Suprapubic skin (tissue), 3 donors: ENCODE data around the gene ARPIN.
"Not testable (repeated sequence)": the region's sequence is repeated elsewhere in the genome, so short reads cannot be mapped to it uniquely, and the experiment has no call there.

Source experiments
- POLR2A ChIP-seq, 2 donors: fragments of 450-650 bp; IDR thresholded peaks; one replicate each; pipeline ENCODE4 v1.6.1; 2017; ENCODE audit warnings: antibody characterized with exemption in 2 of 2, mild to moderate bottlenecking in 2 of 2, moderate library complexity in 2 of 2
- TF ChIP-seq, protein P1 (sequence below), 2 donors: fragments of 200-600 bp in 1 of 2; fragments of 450-650 bp in 1 of 2; sonication (generic) in 1 of 2; IDR thresholded peaks; one replicate each; pipeline ENCODE4 v1.5.1; 2016 to 2019; ENCODE audit warnings: antibody characterized with exemption in 2 of 2, mild to moderate bottlenecking in 1 of 2, moderate library complexity in 1 of 2

DNA sequence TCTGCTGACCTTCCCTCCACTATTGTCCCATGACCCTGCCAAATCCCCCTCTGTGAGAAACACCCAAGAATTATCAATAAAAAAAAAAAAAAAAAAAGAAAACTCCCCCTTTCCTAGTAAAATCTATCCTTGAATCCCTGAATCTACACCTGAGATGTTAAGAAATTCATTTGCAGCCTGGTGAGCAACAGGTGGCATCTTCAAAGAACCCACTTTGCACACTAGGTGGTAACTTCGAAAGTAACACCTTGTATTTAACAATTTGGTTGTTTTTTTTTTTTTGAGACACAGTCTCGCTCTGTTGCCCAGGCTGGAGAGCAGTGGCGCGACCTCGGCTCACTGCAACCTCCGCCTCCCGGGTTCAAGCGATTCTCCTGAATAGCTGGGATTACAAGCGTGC lies 43.3 kb downstream of the ARPIN start:
- TF ChIP-seq, protein P1, sequence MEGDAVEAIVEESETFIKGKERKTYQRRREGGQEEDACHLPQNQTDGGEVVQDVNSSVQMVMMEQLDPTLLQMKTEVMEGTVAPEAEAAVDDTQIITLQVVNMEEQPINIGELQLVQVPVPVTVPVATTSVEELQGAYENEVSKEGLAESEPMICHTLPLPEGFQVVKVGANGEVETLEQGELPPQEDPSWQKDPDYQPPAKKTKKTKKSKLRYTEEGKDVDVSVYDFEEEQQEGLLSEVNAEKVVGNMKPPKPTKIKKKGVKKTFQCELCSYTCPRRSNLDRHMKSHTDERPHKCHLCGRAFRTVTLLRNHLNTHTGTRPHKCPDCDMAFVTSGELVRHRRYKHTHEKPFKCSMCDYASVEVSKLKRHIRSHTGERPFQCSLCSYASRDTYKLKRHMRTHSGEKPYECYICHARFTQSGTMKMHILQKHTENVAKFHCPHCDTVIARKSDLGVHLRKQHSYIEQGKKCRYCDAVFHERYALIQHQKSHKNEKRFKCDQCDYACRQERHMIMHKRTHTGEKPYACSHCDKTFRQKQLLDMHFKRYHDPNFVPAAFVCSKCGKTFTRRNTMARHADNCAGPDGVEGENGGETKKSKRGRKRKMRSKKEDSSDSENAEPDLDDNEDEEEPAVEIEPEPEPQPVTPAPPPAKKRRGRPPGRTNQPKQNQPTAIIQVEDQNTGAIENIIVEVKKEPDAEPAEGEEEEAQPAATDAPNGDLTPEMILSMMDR (IDR thresholded peaks at IDR 0.05) = not testable (repeated sequence)
- not testable (repeated sequence) for TF ChIP-seq POLR2A (IDR thresholded peaks at IDR 0.05)
